Lower leg skin (tissue), 4 donors: ENCODE measurements around the gene KPNA1. TPM values are rescaled to one million over a fixed set of nuclear protein-coding genes. Genes with fewer than 3 reads are reported as not detected.
"Not testable (repeated sequence)": the region's sequence is repeated elsewhere in the genome, so short reads cannot be mapped to it uniquely, and the experiment has no call there.

Experiments used
- DNase-seq, 2 donors: peaks; one replicate each; pipeline ENCODE4 v3.0.0-alpha.2; 2019; ENCODE audit warnings: low spot score in 2 of 2
- H3K4me3 ChIP-seq: fragments of 200-600 bp; sonication (generic); 2 replicates; pipeline ENCODE4 v1.5.1; 2017; ENCODE audit warnings: mild to moderate bottlenecking, low read depth; ENCODE audit not compliant: poor library complexity, severe bottlenecking
- POLR2A ChIP-seq, 2 donors: fragments of 450-650 bp; IDR thresholded peaks; one replicate each; pipeline ENCODE4 v1.6.1; 2016 to 2017; ENCODE audit warnings: antibody characterized with exemption in 2 of 2, mild to moderate bottlenecking in 1 of 2, moderate library complexity in 1 of 2
- WGBS, 2 donors: methylation state at CpG; one replicate each; pipeline ENCODE4 v1.1.5; 2018; 5-methylcytosine and 5-hydroxymethylcytosine counted together
- intact Hi-C: fragments of 100-400 bp; cut with DNase I; formaldehyde crosslinking; loops from one replicate; pipeline ENCODE4 v1.15.0; 2023; ENCODE audit warnings: low total_unique reads
- total RNA-seq, 4 donors: library from RNA; depleted of rRNA; stranded (reverse); fragments of >200 nt; gene quantifications; one replicate each; pipeline ENCODE4 v1.1.0, GENCODE V29; 2016
- TF ChIP-seq, protein P1 (sequence below), 3 donors: fragments of 450-650 bp; IDR thresholded peaks; one replicate each; pipeline ENCODE4 v1.5.1; 2016; ENCODE audit warnings: antibody characterized with exemption in 3 of 3, mild to moderate bottlenecking in 3 of 3, moderate library complexity in 2 of 3

KPNA1 gene
- total RNA-seq, 4 donors from 2014 or later: 21.4 to 41.3 (median 27.6) TPM

DNA sequence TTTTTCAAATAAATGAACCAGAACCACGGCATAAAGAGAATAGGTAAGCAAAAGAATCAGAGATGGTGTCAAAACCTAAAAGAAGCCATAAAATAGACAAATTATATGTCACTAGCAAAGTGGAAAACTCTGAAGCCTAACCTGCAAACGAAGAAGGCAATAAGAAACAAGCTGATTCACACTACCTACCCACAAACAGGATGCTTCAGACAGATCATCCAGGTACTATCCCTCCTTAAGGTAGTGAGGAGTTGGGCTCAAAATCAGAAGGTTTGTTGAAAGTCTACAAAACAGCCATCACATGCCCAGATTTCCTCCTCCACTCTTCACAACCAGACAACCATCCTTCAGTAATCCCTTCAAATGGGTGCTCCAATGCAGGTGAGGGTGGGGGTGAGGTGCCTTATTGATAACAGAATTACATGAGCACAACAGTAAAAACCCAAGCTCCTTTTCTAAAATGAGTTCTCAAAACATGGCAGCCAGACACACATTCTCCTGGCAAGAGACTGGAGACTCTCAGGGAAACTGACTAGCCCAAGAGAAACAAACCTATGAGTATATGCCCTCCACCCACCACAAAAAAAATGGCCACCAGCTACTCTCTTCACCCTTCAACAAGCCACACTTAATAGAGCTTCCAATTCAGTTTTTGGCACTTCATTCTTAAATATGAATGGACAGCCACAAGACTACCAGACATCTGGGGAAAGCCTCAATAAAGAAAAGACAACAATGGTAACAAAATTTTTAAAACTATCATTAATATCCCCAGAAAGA lies 6.4 kb downstream of the KPNA1 start:
- H3K4me3 ChIP-seq: no peak overlapping the region
- no peak for TF ChIP-seq POLR2A (IDR thresholded peaks at IDR 0.05)
- TF ChIP-seq, protein P1, sequence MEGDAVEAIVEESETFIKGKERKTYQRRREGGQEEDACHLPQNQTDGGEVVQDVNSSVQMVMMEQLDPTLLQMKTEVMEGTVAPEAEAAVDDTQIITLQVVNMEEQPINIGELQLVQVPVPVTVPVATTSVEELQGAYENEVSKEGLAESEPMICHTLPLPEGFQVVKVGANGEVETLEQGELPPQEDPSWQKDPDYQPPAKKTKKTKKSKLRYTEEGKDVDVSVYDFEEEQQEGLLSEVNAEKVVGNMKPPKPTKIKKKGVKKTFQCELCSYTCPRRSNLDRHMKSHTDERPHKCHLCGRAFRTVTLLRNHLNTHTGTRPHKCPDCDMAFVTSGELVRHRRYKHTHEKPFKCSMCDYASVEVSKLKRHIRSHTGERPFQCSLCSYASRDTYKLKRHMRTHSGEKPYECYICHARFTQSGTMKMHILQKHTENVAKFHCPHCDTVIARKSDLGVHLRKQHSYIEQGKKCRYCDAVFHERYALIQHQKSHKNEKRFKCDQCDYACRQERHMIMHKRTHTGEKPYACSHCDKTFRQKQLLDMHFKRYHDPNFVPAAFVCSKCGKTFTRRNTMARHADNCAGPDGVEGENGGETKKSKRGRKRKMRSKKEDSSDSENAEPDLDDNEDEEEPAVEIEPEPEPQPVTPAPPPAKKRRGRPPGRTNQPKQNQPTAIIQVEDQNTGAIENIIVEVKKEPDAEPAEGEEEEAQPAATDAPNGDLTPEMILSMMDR (IDR thresholded peaks at IDR 0.05): no peak
- intact Hi-C loops: no loop called here
- 85 to 93% methylated on average over 2 of the region's 2 CpGs for WGBS, 2 donors
- DNase-seq: no peak

DNA sequence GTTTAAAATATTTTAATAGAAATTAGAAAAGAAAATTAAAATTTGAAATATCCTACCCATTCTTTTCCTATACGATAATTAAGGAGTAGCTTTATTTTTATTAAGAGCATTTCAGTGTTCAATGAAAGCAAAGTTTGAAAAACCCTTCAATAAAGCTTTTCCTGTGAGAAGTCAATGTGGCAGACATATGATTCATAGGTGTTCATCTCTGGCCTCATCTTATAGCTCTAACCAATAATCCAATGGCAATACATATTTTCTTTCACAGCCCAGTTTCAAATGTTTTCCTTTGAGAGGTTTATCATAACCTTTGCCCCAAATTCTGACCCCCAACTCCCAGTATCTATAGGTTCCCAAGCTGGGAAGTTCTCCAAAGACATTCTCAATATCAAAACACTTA lies 8.3 kb downstream of the KPNA1 start:
- no peak for DNase-seq
- no peak overlapping the region for H3K4me3 ChIP-seq
- intact Hi-C loops: no loop called here
- TF ChIP-seq POLR2A (IDR thresholded peaks at IDR 0.05): no peak
- TF ChIP-seq, protein P1 (IDR thresholded peaks at IDR 0.05): no peak
- 96 to 97% methylated on average over 1 of the region's 1 CpG for WGBS, 2 donors

DNA sequence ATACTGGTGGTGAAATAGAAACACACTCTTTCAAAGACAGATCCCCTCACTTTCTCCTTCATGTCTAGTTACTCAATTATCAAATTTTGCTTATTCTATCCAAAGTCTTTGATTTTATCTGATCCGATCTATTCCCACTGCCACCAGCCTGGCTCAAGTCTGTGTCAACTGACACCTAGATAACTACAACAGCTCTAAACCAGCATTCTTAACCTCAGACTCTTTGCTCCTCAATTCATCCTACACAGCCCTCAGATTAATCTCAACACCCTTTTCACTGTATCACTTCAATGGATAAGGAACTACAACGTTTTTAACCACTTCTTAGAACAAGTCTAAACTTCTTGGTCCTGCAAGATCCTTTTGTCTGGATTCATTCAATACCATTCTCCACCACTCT lies 9.1 kb downstream of the KPNA1 start:
- no peak overlapping the region for H3K4me3 ChIP-seq
- DNase-seq: no peak
- intact Hi-C loops: no loop called here
- 69 to 70% methylated on average over 2 of the region's 2 CpGs for WGBS, 2 donors
- TF ChIP-seq, protein P1 (IDR thresholded peaks at IDR 0.05): no peak
- TF ChIP-seq POLR2A (IDR thresholded peaks at IDR 0.05): no peak

DNA sequence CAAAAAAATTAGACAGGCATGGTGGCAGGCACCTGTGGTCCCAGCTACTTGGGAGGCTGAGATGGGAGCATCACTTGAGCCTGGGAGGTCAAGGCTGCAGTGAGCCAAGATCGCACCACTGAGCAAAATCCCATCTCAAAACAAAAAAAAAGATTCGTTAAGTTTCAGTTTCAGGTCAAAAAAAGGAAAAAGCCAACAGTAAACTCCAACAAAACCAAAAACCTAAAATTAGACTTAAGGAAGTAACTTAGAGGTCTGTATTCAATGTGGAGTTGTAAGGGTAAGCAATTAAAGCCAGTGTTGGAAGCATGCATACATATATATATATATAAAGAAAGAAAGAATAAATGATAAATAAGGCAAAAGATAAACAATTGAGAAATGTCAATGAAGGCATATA lies 11.8 kb downstream of the KPNA1 start:
- TF ChIP-seq, protein P1 (IDR thresholded peaks at IDR 0.05): no peak
- TF ChIP-seq POLR2A (IDR thresholded peaks at IDR 0.05): no peak
- DNase-seq: no peak
- intact Hi-C loops: no loop called here
- WGBS, 2 donors: 77 to 86% methylated on average over 2 of the region's 2 CpGs
- no peak overlapping the region for H3K4me3 ChIP-seq

DNA sequence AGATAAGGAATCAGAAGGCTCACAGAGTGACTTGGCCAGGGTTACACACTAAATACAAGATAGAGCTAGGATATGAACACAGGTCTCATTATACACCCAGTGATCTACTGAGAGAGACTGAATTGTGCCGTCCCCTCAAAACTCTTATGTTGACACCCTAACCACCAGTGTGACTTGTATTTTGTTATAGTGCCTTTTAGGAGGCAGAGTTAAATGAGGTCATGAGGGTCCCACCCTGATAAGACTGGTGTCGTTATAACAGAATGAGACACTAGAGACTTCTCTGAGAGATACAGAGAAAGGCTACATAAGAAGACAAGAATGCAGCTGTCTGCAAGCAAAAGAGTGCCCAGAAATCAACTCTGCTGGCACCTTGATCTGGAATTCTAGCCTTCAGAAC lies 12.6 kb downstream of the KPNA1 start:
- 71 to 77% methylated on average over 2 of the region's 2 CpGs for WGBS, 2 donors
- intact Hi-C loops: no loop called here
- no peak for TF ChIP-seq POLR2A (IDR thresholded peaks at IDR 0.05)
- TF ChIP-seq, protein P1 (IDR thresholded peaks at IDR 0.05): no peak
- no peak overlapping the region for H3K4me3 ChIP-seq
- no peak for DNase-seq

DNA sequence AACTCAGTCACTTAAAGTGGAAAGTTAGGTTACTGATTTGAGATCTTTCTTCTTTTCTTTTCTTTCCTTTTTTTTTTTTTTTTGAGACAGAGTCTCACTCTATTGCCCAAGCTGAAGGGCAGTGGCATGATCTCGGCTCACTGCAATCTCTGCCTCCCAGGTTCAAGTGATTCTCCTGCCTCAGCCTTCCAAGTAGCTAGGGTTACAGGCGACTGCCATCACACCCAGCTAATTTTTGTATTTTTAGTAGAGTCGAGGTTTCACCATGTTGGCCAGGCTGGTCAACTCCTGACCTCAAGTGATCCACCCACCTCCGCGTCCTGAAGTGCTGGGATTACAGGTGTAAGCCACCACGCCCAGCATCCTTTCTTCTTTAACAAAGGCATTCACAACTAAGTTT lies 13.8 kb downstream of the KPNA1 start:
- WGBS, 2 donors: 91 to 94% methylated on average over 6 of the region's 6 CpGs
- DNase-seq, H3K4me3 ChIP-seq, intact Hi-C loops: not testable (repeated sequence)
